Left lung (tissue), 10 donors: ENCODE results near the gene ECD. TPM values are rescaled to one million over a fixed set of nuclear protein-coding genes. Genes with fewer than 3 reads are reported as not detected.

Source experiments
- ATAC-seq: fragments of 200-7000 bp; cut with Tn5 transposase; one replicate; pipeline ENCODE4 v1.9.1; 2020; ENCODE audit warnings: moderate library complexity
- DNase-seq, 4 donors: peaks; one replicate each; pipeline ENCODE4 v3.0.0-alpha.2; 2013 to 2020
- H3K27ac ChIP-seq, 2 donors: fragments of 200-600 bp; sonication (generic) in 1 of 2; one replicate each; pipeline versions ENCODE4 v1.5.0 to v1.8.0; 2020 to 2021
- H3K27me3 ChIP-seq, 2 donors: fragments of 200-600 bp; sonication (generic) in 1 of 2; one replicate each; pipeline versions ENCODE4 v1.5.0 to v1.8.0; 2020 to 2021
- H3K36me3 ChIP-seq, 2 donors: fragments of 200-600 bp; sonication (generic) in 1 of 2; one replicate each; pipeline versions ENCODE4 v1.5.0 to v1.8.0; 2020 to 2021
- H3K4me1 ChIP-seq, 2 donors: fragments of 200-600 bp; one replicate each; pipeline ENCODE4 v1.8.0; 2021
- H3K4me3 ChIP-seq, 2 donors: fragments of 200-600 bp; sonication (generic) in 1 of 2; one replicate each; pipeline versions ENCODE4 v1.5.0 to v1.8.0; 2020 to 2021; ENCODE audit warnings: mild to moderate bottlenecking in 1 of 2
- H3K9me3 ChIP-seq, 2 donors: fragments of 200-600 bp; sonication (generic) in 1 of 2; one replicate each; pipeline versions ENCODE4 v1.5.0 to v1.8.0; 2020 to 2021
- intact Hi-C, 2 donors: fragments of 100-400 bp; cut with DNase I; formaldehyde crosslinking; loops; one replicate each; pipeline versions ENCODE4 v1.11.2 to v1.14.2; 2022
- polyA plus RNA-seq, 6 donors: library from polyadenylated mRNA; unstranded; fragments of 120-200 nt; gene quantifications; one replicate each; pipeline ENCODE4 v1.2.1, GENCODE V29; 2013; ENCODE audit not compliant: insufficient read length in 6 of 6
- total RNA-seq, 2 donors: library from RNA; stranded (reverse); fragmentation: NEBNext Ultra II Directional; extraction: Animal tissue kit (Norgen Biotek cat#: 25700); gene quantifications; one replicate each; pipeline ENCODE4 v1.2.1, GENCODE V29; 2021
- TF ChIP-seq, protein P1 (sequence below), 2 donors: fragments of 200-600 bp; sonication (generic) in 1 of 2; IDR thresholded peaks; one replicate each; pipeline versions ENCODE4 v1.5.0 to v1.8.0; 2021; ENCODE audit warnings: antibody characterized with exemption in 2 of 2
- donor health status: DM: no; HTN: yes; CAD: no.
- donor health status: DM: no; HTN: no; CAD: no.

The ECD gene
- total and polyA plus RNA-seq, 8 donors = 22.6 to 42.7 (median 36.4) TPM

DNA sequence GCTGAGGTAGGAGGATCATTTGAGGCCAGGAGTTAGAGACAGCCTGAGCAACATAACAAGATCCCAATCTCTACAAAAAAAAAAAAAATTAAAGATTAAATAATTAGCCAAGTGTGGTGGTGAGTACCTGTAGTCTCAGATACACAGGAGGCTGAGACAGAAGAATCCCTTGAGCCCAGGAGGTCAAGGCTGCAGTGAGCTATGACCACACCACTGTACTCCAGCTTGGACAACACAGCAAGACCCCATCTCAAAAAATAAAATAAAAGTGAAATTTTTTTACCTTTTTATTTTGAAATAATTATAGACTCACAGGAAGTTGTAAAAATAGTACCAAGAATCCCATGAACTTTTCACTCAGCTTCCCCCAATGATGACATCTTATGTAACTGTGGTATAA lies 5.1 kb upstream of the ECD start:
- H3K4me3 ChIP-seq = no peak overlapping the region
- H3K27me3 ChIP-seq = no peaks in the 10 kb centered on the region
- ATAC-seq = no peak
- TF ChIP-seq, protein P1, sequence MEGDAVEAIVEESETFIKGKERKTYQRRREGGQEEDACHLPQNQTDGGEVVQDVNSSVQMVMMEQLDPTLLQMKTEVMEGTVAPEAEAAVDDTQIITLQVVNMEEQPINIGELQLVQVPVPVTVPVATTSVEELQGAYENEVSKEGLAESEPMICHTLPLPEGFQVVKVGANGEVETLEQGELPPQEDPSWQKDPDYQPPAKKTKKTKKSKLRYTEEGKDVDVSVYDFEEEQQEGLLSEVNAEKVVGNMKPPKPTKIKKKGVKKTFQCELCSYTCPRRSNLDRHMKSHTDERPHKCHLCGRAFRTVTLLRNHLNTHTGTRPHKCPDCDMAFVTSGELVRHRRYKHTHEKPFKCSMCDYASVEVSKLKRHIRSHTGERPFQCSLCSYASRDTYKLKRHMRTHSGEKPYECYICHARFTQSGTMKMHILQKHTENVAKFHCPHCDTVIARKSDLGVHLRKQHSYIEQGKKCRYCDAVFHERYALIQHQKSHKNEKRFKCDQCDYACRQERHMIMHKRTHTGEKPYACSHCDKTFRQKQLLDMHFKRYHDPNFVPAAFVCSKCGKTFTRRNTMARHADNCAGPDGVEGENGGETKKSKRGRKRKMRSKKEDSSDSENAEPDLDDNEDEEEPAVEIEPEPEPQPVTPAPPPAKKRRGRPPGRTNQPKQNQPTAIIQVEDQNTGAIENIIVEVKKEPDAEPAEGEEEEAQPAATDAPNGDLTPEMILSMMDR (IDR thresholded peaks at IDR 0.05) = no peak
- H3K4me1 ChIP-seq = peaks cover 0 to 16% of the 10 kb centered on the region in 2 donors
- intact Hi-C loops = no loop called here
- DNase-seq = no peak
- H3K36me3 ChIP-seq = peaks cover 0 to 30% of the 10 kb centered on the region in 2 donors
- no peaks in the 10 kb centered on the region for H3K9me3 ChIP-seq
- H3K27ac ChIP-seq = no peak overlapping the region

DNA sequence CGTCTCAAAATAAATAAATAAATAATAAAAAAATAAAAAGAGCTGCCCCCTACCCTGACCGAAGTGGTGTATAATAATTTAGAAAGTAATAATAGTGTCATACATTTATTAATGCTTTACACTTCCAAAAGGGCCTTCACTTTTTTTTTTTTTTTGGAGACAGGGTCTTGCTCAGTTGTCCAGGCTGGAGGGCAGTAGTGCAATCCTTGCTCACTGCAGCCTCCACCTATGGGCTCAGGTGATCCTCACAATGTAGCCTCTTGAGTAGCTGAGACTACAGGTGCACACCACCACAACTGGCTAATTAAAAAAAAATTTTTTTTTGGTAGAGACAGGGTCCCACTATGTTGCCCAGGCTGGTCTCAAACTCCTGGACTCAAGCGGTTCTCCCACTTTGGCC lies 1.5 kb upstream of the ECD start:
- Histone ChIP-seq H3K36me3 (no peaks in the 10 kb centered on the region), H3K27ac (no peak overlapping the region), H3K4me3 (peak overlapping the region in 1 of 2 donors; percentile 95), H3K27me3 (no peaks in the 10 kb centered on the region), H3K9me3 (no peaks in the 10 kb centered on the region), H3K4me1 (peaks cover 6 to 43% of the 10 kb centered on the region in 2 donors)
- TF ChIP-seq, protein P1 (IDR thresholded peaks at IDR 0.05) = no peak
- no peak for ATAC-seq
- intact Hi-C loops = no loop called here
- DNase-seq = no peak

DNA sequence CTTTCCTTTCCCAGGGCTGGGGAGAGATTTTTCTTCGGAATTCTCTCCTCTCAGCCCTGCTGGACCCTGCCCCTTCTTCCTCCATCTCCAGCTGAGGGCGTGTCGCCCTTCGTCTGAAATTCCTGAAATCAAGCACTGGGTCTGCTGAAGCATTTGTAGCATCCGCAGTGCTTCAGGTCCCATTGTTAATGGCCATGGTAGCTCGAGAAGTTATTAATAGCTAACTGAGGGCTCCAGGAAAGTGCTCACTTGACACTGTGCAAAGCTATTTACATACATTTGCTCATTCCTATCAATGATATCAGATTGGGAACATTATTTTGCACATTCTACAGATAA lies 626 bp upstream of the ECD start:
- H3K4me1 ChIP-seq = peaks cover 6 to 49% of the 10 kb centered on the region in 2 donors
- DNase-seq = no peak
- intact Hi-C loops = no loop called here
- H3K27ac ChIP-seq = peak overlapping the region; percentile 94 to 95
- peaks cover 0 to 6% of the 10 kb centered on the region in 2 donors for H3K36me3 ChIP-seq
- H3K27me3 ChIP-seq = no peaks in the 10 kb centered on the region
- TF ChIP-seq, protein P1 (IDR thresholded peaks at IDR 0.05) = no peak
- peak overlapping the region; percentile 79 to 95 for H3K4me3 ChIP-seq
- ATAC-seq = peak; percentile 44
- no peaks in the 10 kb centered on the region for H3K9me3 ChIP-seq

DNA sequence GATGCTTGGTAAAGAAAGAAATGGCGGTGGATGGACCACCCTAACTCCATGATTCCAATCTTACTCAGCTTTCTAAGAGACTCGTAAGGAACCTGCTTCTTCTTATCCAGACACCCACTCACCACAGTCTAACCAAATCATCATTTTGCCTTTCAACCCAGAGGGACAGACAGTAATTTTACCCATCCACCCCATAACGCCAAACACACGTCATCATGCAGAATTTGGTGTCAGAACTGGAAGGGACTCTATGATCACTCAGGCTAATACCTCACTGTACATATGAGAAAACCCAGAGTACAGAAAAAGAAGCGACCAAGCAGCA lies 388 bp downstream of the ECD start:
- intact Hi-C loops = no loop called here
- TF ChIP-seq, protein P1 (IDR thresholded peaks at IDR 0.05) = no peak
- no peak for ATAC-seq

DNA sequence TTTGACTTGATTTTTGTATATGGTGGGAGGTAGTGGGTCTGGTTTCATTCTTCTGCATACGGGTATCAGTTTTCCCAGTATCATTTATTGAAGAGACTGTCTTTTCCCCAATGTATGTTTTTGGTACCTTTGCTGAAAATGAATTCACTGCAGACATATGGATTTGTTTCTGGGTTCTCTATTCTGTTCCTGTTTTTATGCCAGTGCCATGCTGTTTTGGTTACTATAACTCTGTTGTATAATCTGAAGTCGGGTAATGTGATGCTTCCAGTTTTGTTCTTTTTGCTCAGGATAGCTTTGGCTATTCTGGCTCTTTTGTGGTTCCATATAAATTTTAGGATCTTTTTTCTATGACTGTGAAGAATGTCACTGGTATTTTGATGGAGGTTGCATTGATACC lies 836 bp downstream of the ECD start:
- intact Hi-C loops = no loop called here
- H3K27ac ChIP-seq = peak overlapping the region in 1 of 2 donors; percentile 94
- peaks cover 6 to 64% of the 10 kb centered on the region in 2 donors for H3K4me1 ChIP-seq

More for the DNA sequence above, 388 bp downstream of the ECD start:
- H3K36me3 ChIP-seq = peaks cover 0 to 16% of the 10 kb centered on the region in 2 donors
- DNase-seq = no peak
- peak overlapping the region; percentile 79 to 95 for H3K4me3 ChIP-seq
- peak overlapping the region; percentile 94 to 95 for H3K27ac ChIP-seq
- H3K9me3 ChIP-seq = no peaks in the 10 kb centered on the region
- peaks cover 6 to 59% of the 10 kb centered on the region in 2 donors for H3K4me1 ChIP-seq
- H3K27me3 ChIP-seq = no peaks in the 10 kb centered on the region

More for the DNA sequence above, 836 bp downstream of the ECD start:
- Histone ChIP-seq H3K36me3 (peaks cover 0 to 20% of the 10 kb centered on the region in 2 donors), H3K4me3 (peak overlapping the region; percentile 79 to 95), H3K27me3 (no peaks in the 10 kb centered on the region), H3K9me3 (no peaks in the 10 kb centered on the region)
- no peak for ATAC-seq
- TF ChIP-seq, protein P1 (IDR thresholded peaks at IDR 0.05) = no peak
- no peak for DNase-seq
